Stimulated activated naive CD8-positive, alpha-beta T cell treated with anti-CD3 and anti-CD28 coated beads, Interleukin-15, Interleukin-2, amounts not matched to agents 100 ng/mL and 50 ng/mL, for 24 hours (primary cell): ENCODE results near the gene TUBB6.

ENCODE experiments used
- H3K27ac Mint-ChIP-seq: one replicate; pipeline ENCODE4 v1.8.0; 2021; ENCODE audit warnings: mild to moderate bottlenecking, mixed read lengths
- H3K27me3 Mint-ChIP-seq: one replicate; pipeline ENCODE4 v1.8.0; 2021; ENCODE audit warnings: mixed read lengths
- H3K36me3 Mint-ChIP-seq: one replicate; pipeline ENCODE4 v1.8.0; 2021; ENCODE audit warnings: low read depth, mixed read lengths
- H3K4me1 Mint-ChIP-seq: one replicate; pipeline ENCODE4 v1.8.0; 2021; ENCODE audit warnings: low read depth, mixed read lengths
- H3K4me3 Mint-ChIP-seq: one replicate; pipeline ENCODE4 v1.8.0; 2021; ENCODE audit warnings: mild to moderate bottlenecking, mixed read lengths
- H3K9me3 Mint-ChIP-seq: one replicate; pipeline ENCODE4 v1.8.0; 2021; ENCODE audit warnings: mixed read lengths

TUBB6 gene

GRCh38 chr18:12366379-12366778 is 58.3 kb downstream of the TUBB6 start:
- Mint-ChIP-seq H3K4me3 (no peak overlapping the region), H3K9me3 (no peaks in the 10 kb centered on the region), H3K27ac (no peak overlapping the region), H3K36me3 (peaks cover 62% of the 10 kb centered on the region), H3K4me1 (peaks cover 13% of the 10 kb centered on the region), H3K27me3 (no peaks in the 10 kb centered on the region)

GRCh38 chr18:12366784-12367183 is 58.7 kb downstream of the TUBB6 start:
- Mint-ChIP-seq H3K27me3 (no peaks in the 10 kb centered on the region), H3K27ac (no peak overlapping the region), H3K4me1 (peaks cover 13% of the 10 kb centered on the region), H3K36me3 (peaks cover 62% of the 10 kb centered on the region), H3K9me3 (no peaks in the 10 kb centered on the region), H3K4me3 (no peak overlapping the region)

- Mint-ChIP-seq H3K36me3 (peaks cover 54% of the 10 kb centered on the region), H3K4me1 (peaks cover 29% of the 10 kb centered on the region), H3K27me3 (no peaks in the 10 kb centered on the region), H3K27ac (no peak overlapping the region), H3K4me3 (no peak overlapping the region), H3K9me3 (no peaks in the 10 kb centered on the region)
Observed at GRCh38 chr18:12369211-12369610, 61.2 kb downstream of the TUBB6 start.

GRCh38 chr18:12371590-12371989 is 63.5 kb downstream of the TUBB6 start:
- Mint-ChIP-seq H3K4me1 (peaks cover 44% of the 10 kb centered on the region), H3K9me3 (no peaks in the 10 kb centered on the region), H3K27me3 (no peaks in the 10 kb centered on the region), H3K36me3 (peaks cover 53% of the 10 kb centered on the region), H3K4me3 (no peak overlapping the region), H3K27ac (no peak overlapping the region)

- H3K27me3 Mint-ChIP-seq = no peaks in the 10 kb centered on the region
- peaks cover 46% of the 10 kb centered on the region for H3K4me1 Mint-ChIP-seq
- H3K9me3 Mint-ChIP-seq = no peaks in the 10 kb centered on the region
- H3K4me3 Mint-ChIP-seq = no peak overlapping the region
- peaks cover 45% of the 10 kb centered on the region for H3K36me3 Mint-ChIP-seq
- H3K27ac Mint-ChIP-seq = no peak overlapping the region
Observed at GRCh38 chr18:12372406-12372805, 64.4 kb downstream of the TUBB6 start.

- H3K27ac Mint-ChIP-seq = no peak overlapping the region
Observed at GRCh38 chr18:12373116-12373770, 65.2 kb downstream of the TUBB6 start.

GRCh38 chr18:12373771-12374116 is 65.7 kb downstream of the TUBB6 start:
- H3K4me3 Mint-ChIP-seq = peak overlapping the region; percentile 72
- H3K36me3 Mint-ChIP-seq = peaks cover 45% of the 10 kb centered on the region
- no peaks in the 10 kb centered on the region for H3K9me3 Mint-ChIP-seq
- no peak overlapping the region for H3K27ac Mint-ChIP-seq
- H3K27me3 Mint-ChIP-seq = no peaks in the 10 kb centered on the region
- H3K4me1 Mint-ChIP-seq = peaks cover 53% of the 10 kb centered on the region

More at GRCh38 chr18:12373116-12373770, 65.2 kb downstream of the TUBB6 start:
- Mint-ChIP-seq H3K27me3 (no peaks in the 10 kb centered on the region), H3K36me3 (peaks cover 45% of the 10 kb centered on the region), H3K9me3 (no peaks in the 10 kb centered on the region), H3K4me3 (peak overlapping the region; percentile 72), H3K4me1 (peaks cover 53% of the 10 kb centered on the region)

GRCh38 chr18:12374401-12374800 is 66.4 kb downstream of the TUBB6 start:
- Mint-ChIP-seq H3K4me1 (peaks cover 53% of the 10 kb centered on the region), H3K4me3 (peak overlapping the region; percentile 72), H3K27ac (peak overlapping the region; percentile 26), H3K9me3 (no peaks in the 10 kb centered on the region), H3K36me3 (peaks cover 45% of the 10 kb centered on the region), H3K27me3 (no peaks in the 10 kb centered on the region)
